ENCODE results near the gene IFNL3.
"Not testable (repeated sequence)": the region's sequence is repeated elsewhere in the genome, so short reads cannot be mapped to it uniquely, and the experiment has no call there.

DNA sequence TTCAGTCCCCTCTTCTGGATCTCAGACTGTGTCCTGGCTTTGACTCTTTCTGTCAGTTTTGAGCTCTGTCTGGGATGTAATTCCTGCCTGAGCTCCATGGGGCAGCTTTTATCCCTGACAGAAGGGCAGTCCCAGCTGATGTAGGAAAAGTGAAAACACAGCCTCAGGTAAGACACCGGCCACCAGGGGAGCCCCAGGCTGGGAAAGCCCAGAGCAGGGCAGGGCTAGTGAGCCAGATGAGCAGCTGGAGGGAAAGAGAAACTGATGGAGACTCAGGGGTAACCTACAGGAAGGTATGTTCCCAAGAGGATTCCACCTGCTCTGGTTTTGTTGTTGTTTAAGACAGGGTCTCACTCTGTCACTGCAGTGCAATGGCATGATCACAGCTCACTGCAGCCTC lies 360 bp upstream of the IFNL3 start:
- TF ChIP-seq, protein P1, sequence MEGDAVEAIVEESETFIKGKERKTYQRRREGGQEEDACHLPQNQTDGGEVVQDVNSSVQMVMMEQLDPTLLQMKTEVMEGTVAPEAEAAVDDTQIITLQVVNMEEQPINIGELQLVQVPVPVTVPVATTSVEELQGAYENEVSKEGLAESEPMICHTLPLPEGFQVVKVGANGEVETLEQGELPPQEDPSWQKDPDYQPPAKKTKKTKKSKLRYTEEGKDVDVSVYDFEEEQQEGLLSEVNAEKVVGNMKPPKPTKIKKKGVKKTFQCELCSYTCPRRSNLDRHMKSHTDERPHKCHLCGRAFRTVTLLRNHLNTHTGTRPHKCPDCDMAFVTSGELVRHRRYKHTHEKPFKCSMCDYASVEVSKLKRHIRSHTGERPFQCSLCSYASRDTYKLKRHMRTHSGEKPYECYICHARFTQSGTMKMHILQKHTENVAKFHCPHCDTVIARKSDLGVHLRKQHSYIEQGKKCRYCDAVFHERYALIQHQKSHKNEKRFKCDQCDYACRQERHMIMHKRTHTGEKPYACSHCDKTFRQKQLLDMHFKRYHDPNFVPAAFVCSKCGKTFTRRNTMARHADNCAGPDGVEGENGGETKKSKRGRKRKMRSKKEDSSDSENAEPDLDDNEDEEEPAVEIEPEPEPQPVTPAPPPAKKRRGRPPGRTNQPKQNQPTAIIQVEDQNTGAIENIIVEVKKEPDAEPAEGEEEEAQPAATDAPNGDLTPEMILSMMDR (IDR thresholded peaks at IDR 0.05; ENCODE audit: insufficient read depth, low read length): not testable (repeated sequence)
- not testable (repeated sequence) for TF ChIP-seq GABPA (IDR thresholded peaks at IDR 0.05; ENCODE audit: low read depth)
- TF ChIP-seq, protein P2, sequence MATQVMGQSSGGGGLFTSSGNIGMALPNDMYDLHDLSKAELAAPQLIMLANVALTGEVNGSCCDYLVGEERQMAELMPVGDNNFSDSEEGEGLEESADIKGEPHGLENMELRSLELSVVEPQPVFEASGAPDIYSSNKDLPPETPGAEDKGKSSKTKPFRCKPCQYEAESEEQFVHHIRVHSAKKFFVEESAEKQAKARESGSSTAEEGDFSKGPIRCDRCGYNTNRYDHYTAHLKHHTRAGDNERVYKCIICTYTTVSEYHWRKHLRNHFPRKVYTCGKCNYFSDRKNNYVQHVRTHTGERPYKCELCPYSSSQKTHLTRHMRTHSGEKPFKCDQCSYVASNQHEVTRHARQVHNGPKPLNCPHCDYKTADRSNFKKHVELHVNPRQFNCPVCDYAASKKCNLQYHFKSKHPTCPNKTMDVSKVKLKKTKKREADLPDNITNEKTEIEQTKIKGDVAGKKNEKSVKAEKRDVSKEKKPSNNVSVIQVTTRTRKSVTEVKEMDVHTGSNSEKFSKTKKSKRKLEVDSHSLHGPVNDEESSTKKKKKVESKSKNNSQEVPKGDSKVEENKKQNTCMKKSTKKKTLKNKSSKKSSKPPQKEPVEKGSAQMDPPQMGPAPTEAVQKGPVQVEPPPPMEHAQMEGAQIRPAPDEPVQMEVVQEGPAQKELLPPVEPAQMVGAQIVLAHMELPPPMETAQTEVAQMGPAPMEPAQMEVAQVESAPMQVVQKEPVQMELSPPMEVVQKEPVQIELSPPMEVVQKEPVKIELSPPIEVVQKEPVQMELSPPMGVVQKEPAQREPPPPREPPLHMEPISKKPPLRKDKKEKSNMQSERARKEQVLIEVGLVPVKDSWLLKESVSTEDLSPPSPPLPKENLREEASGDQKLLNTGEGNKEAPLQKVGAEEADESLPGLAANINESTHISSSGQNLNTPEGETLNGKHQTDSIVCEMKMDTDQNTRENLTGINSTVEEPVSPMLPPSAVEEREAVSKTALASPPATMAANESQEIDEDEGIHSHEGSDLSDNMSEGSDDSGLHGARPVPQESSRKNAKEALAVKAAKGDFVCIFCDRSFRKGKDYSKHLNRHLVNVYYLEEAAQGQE (IDR thresholded peaks at IDR 0.05; ENCODE audit: insufficient replicate concordance, low read depth): not testable (repeated sequence)

Measured in HL-60 (cell line).